Measurements from ENCODE around the gene SLC66A1.

Gene SLC66A1

DNA sequence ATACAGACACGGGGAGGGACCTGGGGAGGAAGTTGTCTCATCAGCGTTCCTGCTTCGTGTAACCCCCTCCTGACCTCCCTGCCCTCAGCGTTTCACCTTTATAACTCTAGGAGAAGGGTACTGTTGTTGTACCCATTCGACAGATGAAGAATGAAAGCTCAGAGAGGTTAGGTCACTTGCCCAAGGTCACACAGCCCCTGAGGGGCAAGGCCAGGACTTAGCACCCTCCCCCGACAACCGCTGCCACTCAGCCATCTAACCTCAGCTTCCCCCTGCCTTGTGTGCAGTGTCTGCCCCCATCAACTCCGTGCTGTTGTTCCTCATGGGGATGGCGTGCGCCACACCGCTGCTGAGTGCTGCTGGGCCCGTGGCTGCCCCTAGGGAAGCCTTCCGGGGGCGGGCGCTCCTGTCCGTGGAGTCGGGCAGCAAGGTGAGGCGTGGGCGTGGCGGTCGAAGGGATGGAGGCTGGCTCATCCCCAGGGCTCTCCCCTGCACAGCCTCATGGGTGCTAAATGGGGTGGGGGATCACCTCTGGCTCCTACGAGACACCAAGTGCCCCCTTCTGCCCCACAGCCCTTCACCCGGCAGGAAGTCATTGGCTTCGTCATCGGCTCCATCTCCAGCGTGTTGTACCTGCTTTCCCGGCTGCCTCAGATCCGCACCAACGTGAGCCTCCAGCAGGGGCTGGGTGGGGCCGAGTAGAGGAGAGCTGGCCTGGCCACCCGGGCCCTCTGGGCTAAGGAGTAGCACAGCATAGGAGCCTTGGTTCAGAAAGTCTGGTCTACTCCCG is 14.0 kb downstream of the SLC66A1 start:
- no peak overlapping the region for H3K27ac ChIP-seq
- TF ChIP-seq, protein P1, sequence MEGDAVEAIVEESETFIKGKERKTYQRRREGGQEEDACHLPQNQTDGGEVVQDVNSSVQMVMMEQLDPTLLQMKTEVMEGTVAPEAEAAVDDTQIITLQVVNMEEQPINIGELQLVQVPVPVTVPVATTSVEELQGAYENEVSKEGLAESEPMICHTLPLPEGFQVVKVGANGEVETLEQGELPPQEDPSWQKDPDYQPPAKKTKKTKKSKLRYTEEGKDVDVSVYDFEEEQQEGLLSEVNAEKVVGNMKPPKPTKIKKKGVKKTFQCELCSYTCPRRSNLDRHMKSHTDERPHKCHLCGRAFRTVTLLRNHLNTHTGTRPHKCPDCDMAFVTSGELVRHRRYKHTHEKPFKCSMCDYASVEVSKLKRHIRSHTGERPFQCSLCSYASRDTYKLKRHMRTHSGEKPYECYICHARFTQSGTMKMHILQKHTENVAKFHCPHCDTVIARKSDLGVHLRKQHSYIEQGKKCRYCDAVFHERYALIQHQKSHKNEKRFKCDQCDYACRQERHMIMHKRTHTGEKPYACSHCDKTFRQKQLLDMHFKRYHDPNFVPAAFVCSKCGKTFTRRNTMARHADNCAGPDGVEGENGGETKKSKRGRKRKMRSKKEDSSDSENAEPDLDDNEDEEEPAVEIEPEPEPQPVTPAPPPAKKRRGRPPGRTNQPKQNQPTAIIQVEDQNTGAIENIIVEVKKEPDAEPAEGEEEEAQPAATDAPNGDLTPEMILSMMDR (conservative IDR thresholded peaks at IDR 0.05), result no peak

DNA sequence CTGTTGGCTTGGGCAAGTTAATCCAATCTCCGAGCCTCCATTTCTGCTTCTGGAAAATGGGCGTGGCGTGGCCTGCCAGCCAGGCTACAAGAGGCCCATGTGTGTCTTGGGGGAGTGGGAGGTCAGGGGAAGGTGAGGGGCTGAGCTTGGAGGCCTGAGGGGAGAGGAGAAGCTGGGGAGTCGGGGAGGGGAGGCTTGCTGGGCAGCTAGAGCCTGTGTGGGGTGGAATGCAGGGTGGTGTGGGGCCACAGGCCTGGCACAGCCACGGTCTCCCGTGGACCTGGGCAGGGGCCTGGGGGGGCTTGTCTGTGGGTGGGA is 14.6 kb downstream of the SLC66A1 start:
- TF ChIP-seq, protein P1 (conservative IDR thresholded peaks at IDR 0.05), result no peak
- no peak overlapping the region for H3K27ac ChIP-seq

DNA sequence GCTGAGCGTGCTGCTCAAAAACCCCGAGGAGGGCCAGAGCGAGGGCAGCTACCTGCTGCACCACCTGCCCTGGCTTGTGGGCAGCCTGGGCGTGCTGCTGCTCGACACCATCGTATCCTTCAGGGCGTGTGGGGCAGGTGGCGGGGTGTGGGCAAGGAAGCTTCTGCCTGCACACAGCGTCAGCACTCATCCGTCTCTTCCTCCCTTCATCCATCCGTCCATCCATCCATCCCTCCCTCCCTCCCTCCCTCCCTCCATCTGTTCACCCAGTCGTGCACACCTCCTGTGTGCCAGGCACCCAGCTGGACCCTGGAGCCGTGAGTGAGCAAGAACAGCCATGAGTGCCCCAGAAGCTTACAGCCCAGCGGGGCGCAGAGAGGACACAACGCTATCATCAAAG is 15.2 kb downstream of the SLC66A1 start:
- no peak overlapping the region for H3K27ac ChIP-seq
- TF ChIP-seq, protein P1 (conservative IDR thresholded peaks at IDR 0.05), result no peak

DNA sequence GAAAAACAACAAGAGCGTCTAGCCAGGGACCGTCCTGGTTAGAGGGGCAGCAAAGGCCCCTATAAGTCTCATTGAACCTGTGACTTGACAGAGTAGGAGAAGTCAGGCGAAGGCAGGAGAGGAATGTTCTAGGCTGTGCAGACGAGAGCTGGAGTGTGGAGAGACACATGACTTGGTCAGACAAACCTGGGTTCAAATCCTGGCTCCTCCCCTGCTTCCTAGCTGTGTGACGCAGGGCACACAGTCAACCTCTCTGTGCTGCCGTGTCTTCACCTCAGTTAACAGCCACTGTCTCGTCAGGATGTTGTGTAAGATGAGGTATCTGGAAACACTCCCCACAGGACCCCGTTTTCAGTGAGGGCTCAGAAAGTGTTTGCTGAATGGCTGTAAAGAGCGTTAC is 15.6 kb downstream of the SLC66A1 start:
- no peak overlapping the region for H3K27ac ChIP-seq
- TF ChIP-seq, protein P1 (conservative IDR thresholded peaks at IDR 0.05), result no peak

DNA sequence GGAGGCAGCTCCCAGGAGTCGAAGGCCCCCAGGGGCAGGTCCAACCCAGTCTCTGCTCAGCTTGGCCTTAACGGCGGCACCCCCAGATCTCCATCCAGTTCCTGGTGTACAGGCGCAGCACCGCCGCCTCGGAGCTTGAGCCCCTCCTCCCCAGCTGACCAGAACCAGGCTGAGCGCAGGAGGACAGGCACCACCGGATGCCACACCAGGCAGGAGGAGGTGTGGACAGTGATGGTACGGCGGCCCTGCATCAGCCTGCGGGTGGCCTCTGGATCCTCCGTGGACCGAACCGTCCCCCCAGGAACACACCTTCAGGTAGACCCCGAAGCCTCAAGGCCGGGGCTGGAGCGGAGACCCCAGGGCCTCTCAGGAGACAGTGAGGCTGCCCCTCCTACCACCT is 16.4 kb downstream of the SLC66A1 start:
- TF ChIP-seq, protein P1 (conservative IDR thresholded peaks at IDR 0.05), result no peak
- H3K27ac ChIP-seq, result no peak overlapping the region

DNA sequence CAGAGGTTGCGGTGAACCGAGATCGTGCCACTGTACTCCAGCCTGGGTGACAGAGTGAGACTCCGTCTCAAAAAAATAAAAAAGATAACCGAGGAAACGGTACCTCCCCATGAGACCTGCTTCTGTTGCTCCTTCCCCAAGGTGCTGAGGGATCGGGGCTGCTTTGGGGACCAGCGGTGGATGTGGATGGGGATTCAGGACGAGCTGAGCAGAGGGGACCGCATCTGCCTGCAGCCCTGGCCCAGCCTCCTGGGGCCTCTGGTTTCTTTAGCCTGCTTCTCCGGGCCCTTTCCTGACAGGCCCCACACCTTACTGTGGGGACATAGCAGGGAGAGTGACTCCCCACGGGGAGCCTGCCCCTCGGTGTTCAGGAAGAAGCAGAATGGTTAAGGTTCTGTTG is 17.1 kb downstream of the SLC66A1 start:
- TF ChIP-seq, protein P1 (conservative IDR thresholded peaks at IDR 0.05), result no peak

DNA sequence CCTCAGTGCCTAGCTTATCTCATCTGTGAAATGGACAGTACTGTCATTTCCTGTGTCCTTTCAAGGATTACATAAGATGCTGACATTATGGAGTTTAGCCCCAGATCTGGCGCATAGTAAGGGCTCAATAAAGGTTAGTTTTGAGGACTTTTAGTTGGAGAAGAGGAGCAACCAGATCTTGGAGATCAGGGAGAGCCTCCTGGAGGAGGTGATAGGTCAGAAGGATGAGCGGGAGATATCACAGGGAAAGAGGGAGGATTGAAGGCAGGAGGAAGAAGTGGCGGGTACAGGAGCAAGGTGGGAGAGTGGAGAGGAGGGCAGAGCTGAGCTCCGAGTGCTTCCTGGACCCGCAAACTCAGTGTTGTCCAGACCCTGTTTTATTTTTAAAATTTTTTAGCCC is 17.5 kb downstream of the SLC66A1 start:
- TF ChIP-seq, protein P1 (conservative IDR thresholded peaks at IDR 0.05), result no peak

More for the DNA sequence above, 17.1 kb downstream of the SLC66A1 start:
- H3K27ac ChIP-seq, result no peak overlapping the region

More for the DNA sequence above, 17.5 kb downstream of the SLC66A1 start:
- H3K27ac ChIP-seq, result no peak overlapping the region

Measured in VCaP (cell line).